Hematopoietic multipotent progenitor cell treated with erythropoietin and hydrocortisone succinate and interleukin-3 and kit ligand, for 8 days (in vitro differentiated cells): ENCODE results near the gene ROBO4.

ENCODE experiments used
- DNase-seq: peaks from one replicate; pipeline ENCODE4 v3.0.0-alpha.2; 2015

Gene ROBO4

DNA sequence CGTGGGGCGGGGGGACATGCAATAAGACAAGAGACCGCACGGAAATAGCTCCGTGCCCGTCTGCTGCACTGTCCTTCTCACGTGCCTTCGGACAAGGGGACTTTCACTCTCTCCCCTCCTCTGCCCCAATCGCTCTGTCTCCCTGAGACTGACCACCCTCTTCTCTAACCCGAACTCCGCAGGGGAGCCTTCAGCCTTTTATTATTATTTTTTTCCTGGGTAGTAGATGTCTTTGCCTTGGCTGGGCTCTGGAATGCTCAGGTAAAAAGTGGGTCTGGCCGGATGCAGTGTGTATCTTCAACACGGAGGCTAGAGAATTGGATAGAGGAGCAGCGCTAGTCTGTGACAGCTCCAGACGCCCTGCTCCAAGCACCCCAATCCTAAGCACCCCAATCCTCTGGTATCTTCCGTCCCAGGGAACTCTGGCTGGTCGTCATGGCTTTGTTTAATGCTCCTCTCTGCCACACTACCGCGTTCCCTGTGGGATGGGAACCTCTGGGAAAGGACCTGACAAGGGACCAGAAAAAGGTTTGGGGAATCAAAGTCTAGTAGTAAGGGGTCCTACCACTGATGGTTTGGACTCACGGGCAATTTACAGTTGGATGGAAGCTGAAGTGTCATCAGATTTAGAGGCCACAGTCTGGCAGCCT is 57.6 kb downstream of the ROBO4 start:
- DNase-seq: no peak

DNA sequence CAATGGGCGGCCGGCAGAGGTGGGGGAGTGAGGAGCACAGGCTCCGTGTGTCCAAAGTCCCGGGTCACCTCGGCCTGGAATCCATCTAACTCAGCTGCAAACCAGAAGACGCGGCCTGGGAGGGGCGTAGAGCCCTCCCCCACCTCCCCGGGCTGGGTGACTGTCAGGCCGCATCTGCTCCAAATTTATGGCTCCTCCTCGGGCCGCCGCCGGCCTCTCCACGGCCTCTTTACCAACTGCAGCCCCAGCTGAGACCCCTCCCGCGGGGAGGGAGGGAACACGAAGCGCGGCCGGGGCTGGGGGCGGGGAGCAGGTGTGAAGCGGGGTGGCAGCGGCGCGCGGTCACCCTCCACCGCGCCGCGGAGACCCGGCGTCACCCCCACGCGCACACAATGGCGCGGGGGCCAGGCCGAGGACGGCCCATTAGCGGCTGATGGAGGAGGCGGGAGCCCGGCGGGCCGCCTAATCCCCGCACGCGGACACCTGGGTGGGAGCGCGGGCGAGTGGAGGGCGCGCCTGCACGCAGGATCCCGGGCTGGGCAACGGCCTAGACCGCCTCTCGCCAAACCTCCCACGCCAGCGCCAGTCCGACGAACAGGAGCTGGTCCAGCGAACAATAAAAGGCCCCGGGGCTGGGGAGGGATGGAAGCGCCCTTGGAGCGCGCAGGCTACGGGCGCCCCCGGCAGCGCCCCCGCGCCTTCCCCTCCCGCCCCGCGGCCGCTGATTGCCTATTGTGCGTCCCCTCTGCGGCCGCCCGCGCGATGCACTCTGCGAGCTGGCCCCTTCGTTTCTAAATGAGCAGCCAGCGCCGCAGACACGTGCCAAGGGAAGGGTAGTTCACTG is 58.3 kb downstream of the ROBO4 start:
- no peak for DNase-seq

DNA sequence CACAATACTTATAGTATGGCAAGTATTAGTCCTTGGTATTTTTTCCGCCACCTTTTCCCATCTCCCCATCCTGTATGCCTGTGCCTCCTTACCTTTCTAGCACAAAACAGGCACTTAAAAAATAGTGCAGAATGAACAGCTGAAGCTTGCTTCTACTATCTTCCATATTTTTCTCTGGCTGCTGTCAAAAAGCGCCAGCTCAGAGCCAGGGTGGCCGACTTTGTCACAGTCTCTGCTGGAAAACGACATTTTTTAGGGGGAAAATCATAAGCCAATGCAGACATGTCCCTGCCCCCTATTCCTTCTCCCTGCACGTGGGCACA is 58.9 kb downstream of the ROBO4 start:
- DNase-seq: no peak

DNA sequence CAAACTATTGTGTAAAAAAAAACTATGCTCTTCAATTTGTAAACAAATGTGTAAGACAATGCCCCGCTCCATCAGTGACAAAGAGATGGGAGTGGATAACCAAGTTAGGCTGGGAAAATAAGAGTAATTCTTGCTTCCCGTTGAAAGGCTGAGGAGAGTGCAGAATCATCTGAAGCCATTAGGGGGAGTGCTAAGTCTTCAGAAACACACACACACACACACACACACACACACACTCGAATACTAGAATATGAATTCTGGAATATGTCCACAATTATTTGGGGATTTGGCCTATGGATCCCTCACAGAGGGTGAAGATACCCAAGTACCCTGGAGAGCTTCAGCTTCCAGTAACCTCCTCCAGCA is 60.2 kb downstream of the ROBO4 start:
- DNase-seq: peak; percentile 63

DNA sequence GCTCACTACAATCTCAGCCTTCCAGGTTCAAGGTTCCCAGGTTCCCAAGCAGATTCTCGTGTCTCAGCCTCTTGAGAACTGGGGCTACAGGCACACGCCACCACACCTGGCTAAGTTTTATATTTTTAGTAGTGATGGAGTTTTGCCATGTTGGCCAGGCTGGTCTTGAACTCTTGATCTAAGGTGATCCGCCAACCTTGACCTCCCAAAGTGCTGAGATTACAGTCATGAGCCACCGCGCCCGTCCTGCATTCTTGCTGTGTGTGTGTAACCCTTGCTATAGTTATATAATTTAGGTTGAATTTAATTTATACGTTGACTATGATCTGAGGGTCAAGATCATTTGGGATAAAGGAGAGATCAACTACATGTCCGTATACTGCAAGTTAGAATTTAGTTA is 61.7 kb downstream of the ROBO4 start:
- DNase-seq: no peak

DNA sequence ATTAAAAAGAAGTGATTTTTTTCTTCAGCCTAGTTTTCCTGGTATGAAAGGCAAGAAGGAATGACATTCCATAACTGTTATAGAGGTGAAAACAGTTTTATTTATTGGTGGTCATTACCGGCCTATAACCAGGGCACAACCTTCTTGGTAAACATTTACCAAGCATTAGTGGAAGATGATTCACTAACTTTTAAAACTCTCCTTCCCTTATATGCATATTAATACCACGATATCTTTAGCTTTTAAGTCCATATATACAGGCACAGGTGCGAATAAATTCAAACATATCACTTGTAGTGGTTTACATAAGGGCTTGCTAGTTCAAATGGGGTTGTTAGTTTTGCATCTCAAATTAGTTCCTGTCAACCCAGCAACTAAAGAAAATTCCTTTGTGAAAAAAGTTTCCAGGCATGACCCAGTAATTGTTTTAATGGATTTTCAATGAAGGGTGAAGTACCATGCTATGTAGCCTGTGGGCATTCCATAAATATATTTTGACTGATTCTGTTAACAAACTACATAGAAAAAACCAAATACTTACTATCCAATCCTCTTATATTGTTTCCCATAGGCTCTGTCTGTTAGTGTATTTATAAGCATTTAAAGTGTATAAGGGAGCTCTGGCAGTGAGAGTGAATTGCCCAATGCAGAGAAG is 63.0 kb downstream of the ROBO4 start:
- no peak for DNase-seq
